AG04449 (cell line): ENCODE measurements around the gene NFASC.

Experiments used
- CTCF ChIA-PET: fragments of 350-600 bp; formaldehyde crosslinking; extraction: SDS; loops from one replicate; lab custom pipeline; 2021; ENCODE audit warnings: antibody characterized with exemption; lab: Yijun Ruan, JAX
- POLR2A ChIA-PET: fragments of 400-600, 350-600 bp; formaldehyde crosslinking; extraction: SDS; loops from one replicate; lab custom pipeline; 2020; ENCODE audit warnings: antibody characterized with exemption, inconsistent platforms; lab: Yijun Ruan, JAX
- DNase-seq: peaks from one replicate; pipeline ENCODE4 v3.0.0-alpha.2; 2010; ENCODE audit warnings: low read depth, low spot score
- H3K4me3 ChIP-seq: 2 replicates; pipeline ENCODE4 v1.5.1; 2011; ENCODE audit warnings: low read depth, mild to moderate bottlenecking, control low read depth, low read length
- TF ChIP-seq, protein P1 (sequence below): IDR thresholded peaks from one replicate; pipeline ENCODE4 v1.5.1; 2011; ENCODE audit warnings: mild to moderate bottlenecking, moderate library complexity, low read length, control low read depth, inconsistent platforms; ENCODE audit not compliant: insufficient read depth; ENCODE audit errors: missing control alignments

The NFASC gene

DNA sequence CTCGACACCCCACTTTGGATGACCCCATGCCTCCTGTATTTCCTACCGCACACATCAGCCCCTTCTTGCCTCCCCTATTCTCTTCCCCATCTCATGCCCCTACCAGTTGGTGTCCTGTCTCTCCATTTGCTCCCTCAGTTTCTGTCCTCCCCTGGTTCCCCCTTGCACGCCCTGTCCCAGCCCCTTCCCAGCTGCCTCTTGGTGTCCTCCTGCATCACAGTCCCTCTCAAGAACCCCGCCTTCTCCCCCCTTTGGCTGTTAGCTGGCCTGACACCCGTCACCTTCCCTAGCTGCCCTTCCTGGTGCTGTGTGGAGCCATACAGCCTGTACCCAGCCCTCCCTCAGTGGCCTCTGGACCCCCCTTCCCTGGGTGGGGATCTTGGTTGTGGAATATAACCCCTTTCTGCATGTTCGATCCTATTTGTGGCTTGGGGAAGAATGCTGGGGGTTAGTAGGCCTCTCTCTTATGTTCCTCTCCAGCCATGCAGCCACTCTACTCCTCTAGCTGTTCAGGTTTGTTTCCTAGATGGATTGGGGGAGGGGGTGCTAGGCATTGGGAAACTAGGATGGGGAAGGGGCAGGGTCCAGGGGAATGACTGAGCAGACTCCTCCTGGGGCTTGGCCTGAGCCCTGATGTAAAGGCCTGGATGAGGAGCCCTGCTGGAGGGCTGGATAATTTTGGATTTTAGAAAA, 41.4 kb upstream of the NFASC start:
- CTCF ChIA-PET, result interaction anchor here (1.1 to 19.7 kb wide), 6 partner anchors 13 to 264 kb away, joined by 3 to 214 read pairs (median 4); no protein-coding TSS in a partner anchor

DNA sequence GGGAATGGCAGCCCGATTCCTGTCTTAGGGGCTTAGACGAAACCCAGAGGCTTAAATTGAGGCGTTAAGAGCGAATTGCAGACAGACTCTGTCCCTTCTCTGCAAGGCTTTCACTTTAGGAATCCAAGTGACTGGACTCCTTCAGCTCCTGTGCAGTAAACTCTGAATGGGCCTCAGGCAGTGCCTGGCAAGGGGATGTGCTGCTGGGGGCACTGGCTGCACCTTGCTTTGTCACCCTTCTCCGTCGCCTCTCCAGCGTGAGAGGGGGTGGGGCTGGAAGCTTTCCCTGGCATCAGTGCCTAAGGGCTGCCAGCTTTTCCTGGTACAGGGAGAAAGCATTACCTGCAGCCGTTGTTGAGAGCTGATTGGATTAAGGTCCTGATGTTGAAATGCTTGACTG, 39.9 kb upstream of the NFASC start:
- no peak overlapping the region for H3K4me3 ChIP-seq
- TF ChIP-seq, protein P1, sequence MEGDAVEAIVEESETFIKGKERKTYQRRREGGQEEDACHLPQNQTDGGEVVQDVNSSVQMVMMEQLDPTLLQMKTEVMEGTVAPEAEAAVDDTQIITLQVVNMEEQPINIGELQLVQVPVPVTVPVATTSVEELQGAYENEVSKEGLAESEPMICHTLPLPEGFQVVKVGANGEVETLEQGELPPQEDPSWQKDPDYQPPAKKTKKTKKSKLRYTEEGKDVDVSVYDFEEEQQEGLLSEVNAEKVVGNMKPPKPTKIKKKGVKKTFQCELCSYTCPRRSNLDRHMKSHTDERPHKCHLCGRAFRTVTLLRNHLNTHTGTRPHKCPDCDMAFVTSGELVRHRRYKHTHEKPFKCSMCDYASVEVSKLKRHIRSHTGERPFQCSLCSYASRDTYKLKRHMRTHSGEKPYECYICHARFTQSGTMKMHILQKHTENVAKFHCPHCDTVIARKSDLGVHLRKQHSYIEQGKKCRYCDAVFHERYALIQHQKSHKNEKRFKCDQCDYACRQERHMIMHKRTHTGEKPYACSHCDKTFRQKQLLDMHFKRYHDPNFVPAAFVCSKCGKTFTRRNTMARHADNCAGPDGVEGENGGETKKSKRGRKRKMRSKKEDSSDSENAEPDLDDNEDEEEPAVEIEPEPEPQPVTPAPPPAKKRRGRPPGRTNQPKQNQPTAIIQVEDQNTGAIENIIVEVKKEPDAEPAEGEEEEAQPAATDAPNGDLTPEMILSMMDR, result no peak
- ChIA-PET CTCF (interaction anchor here (0.6 to 19.7 kb wide), 8 partner anchors 12 to 487 kb away, joined by 3 to 214 read pairs (median 4); no protein-coding TSS in a partner anchor), POLR2A (no interaction called here)
- DNase-seq, result no peak

More for the DNA sequence above, 41.4 kb upstream of the NFASC start:
- TF ChIP-seq, protein P1, result no peak
- peak overlapping the region; percentile 68 for H3K4me3 ChIP-seq
- DNase-seq, result no peak
- POLR2A ChIA-PET, result no interaction called here

DNA sequence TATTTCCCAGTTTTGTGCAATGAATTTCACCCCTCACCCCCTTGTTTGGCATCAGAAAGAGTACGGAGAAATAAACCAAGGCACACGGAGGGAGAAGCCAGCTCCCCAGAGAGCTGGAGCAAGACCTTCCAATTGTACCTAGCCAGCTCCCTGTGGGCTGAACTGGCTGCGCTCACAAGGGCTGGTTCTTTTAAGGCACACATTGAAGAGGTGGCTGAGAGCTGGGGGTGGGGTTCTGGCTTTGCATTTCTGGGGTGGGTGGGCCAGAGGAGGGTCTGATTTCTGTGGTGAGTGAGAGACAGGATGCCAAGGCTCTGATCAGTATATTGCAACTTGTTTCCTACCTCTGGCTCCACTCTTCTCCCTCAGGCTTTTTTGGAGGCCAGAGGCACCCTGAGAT, 39.5 kb upstream of the NFASC start:
- DNase-seq, result no peak
- ChIA-PET POLR2A (no interaction called here), CTCF (interaction anchor here (0.7 to 19.7 kb wide), 8 partner anchors 12 to 523 kb away, joined by 3 to 214 read pairs (median 3); no protein-coding TSS in a partner anchor)
- no peak overlapping the region for H3K4me3 ChIP-seq
- TF ChIP-seq, protein P1, result no peak

- CTCF ChIA-PET, result interaction anchor here (1.0 to 5.0 kb wide), 2 partner anchors 26 to 107 kb away, joined by 5 to 46 read pairs; no protein-coding TSS in a partner anchor
- no peak for DNase-seq
- TF ChIP-seq, protein P1, result no peak
Observed at GRCh38 chr1:204834336-204834735, 36.3 kb upstream of the NFASC start.

GRCh38 chr1:204834752-204835151, 35.9 kb upstream of the NFASC start:
- no peak overlapping the region for H3K4me3 ChIP-seq
- DNase-seq, result no peak
- ChIA-PET CTCF (interaction anchor here (0.9 to 5.0 kb wide), 3 partner anchors 27 to 145 kb away, joined by 3 to 46 read pairs (median 5); no protein-coding TSS in a partner anchor), POLR2A (no interaction called here)
- TF ChIP-seq, protein P1, result no peak

More at GRCh38 chr1:204834336-204834735, 36.3 kb upstream of the NFASC start:
- no peak overlapping the region for H3K4me3 ChIP-seq
- POLR2A ChIA-PET, result no interaction called here

DNA sequence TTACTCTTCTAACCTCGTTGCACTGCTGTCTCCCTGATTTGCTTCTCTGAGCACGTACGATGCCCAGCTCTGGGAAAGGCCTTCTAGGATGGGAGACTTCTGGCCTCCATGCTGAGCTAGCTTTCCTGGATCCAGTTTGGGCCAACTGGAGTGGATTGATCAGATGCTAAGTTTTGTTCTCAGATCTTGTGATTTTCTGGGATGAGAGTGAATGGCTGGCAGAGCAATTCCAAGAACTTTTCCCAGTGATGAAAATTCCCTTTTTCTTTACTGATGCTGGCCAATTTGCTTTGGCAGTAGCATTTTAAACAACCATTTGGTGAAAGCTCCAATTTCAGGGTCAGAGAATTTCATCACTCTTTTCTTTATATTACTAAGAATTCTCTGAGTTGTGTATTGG, 34.9 kb upstream of the NFASC start:
- DNase-seq, result no peak
- POLR2A ChIA-PET, result no interaction called here
- CTCF ChIA-PET, result interaction anchor here (0.7 to 2.6 kb wide), 3 partner anchors 29 to 144 kb away, joined by 3 to 8 read pairs (median 4); no protein-coding TSS in a partner anchor
- TF ChIP-seq, protein P1, result no peak
- H3K4me3 ChIP-seq, result no peak overlapping the region
